Mesenteric fat pad (tissue), 1 donor: ENCODE data around the gene ATG12. TPM values are rescaled to one million over a fixed set of nuclear protein-coding genes. Genes with fewer than 3 reads are reported as not detected.
A peak's percentile ranks its signal among the peaks of the same experiment; 100 is the strongest.
"Not testable (repeated sequence)": the region's sequence is repeated elsewhere in the genome, so short reads cannot be mapped to it uniquely, and the experiment has no call there.

Experiments
- DNase-seq: peaks from one replicate; pipeline ENCODE4 v3.0.0-alpha.2; 2020; ENCODE audit warnings: low spot score
- long read RNA-seq: library from polyadenylated mRNA; unstranded; transcript quantifications from one replicate; pipeline ENCODE4 v2.0.0, GENCODE V29; 2020
- total RNA-seq: library from RNA; stranded (reverse); fragmentation: NEBNext Ultra II Directional; extraction: Animal tissue kit (Norgen Biotek cat#: 25700); gene quantifications from one replicate; pipeline ENCODE4 v1.2.1, GENCODE V29; 2021
- donor health status: DM: yes; HTN: yes; CAD: no.

ATG12 gene
- total RNA-seq: 48.8 TPM
- long read RNA-seq, full-length matches to known transcripts: 222 of 224 reads
- long read RNA-seq, partial matches to known transcripts: 1 of 224 reads
- long read RNA-seq, other reads (novel, unspliced or antisense): 1 of 224 reads

GRCh38 chr5:115841382-115842088 lies at the start of gene ATG12, which contains the start of gene AP3S1:
ATG12 (minus strand) TSS chr5:115841565; CDS start chr5:115841552, 13 bp downstream.
AP3S1 (plus strand) TSS chr5:115841935; CDS start chr5:115842038, 103 bp downstream.
- peak; percentile 96 for DNase-seq

- DNase-seq: no peak
Measured at GRCh38 chr5:115888027-115888426, 46.7 kb upstream of the ATG12 start.

- DNase-seq: not testable (repeated sequence)
Measured at GRCh38 chr5:115885208-115885607, 43.8 kb upstream of the ATG12 start.

DNA sequence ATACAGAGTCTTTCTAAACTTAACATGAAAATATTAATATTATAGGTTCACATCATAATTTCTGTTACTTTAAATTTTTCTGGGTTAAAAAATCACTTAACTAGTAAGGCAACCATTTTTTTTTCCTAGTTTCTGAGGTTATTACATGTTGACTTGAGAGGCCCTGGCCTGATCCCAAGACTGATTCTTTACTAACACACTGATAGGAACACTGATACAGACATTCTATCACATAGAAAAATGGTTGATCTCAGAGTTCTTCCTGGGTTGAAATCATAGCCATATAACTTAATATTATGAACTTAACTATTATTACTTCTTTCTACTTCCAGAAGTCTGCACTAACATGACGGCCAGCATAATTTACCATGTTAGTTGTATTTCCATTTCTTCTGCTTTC lies 43.3 kb upstream of the ATG12 start:
- DNase-seq: no peak

DNA sequence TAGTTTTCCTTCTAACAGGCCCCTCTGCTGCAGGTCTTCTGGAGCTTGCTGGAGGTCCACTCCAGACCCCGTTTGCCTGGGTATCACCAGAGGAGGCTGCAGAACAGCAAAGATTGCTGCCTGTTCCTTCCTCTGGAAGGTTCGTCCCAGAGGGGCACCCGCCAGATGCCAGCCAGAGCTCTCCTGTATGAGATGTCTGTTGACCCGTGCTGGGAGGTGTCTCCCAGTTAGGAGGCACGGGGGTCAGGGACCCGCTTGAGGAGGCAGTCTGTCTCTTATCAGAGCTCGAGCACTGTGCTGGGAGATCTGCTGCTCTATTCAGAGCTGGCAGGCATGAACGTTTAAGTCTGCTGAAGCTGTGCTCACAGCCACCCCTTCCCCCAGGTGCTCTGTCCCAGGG lies 41.1 kb upstream of the ATG12 start:
- DNase-seq: not testable (repeated sequence)

DNA sequence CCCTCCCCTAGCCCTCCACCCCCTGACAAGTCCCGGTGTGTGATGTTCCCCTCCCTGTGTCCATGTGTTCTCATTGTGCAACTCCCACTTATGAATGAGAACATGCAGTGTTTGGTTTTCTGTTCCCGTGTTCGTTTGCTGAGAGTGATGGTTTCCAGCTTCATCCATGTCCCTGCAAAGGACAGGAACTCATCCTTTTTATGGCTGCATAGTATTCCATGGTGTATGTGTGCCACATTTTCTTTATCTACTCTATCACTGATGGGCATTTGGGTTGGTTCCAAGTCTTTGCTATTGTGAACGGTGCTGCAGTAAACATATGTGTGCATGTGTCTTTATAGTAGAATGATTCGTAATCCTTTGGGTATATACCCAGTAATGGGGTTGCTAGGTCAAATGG lies 36.0 kb upstream of the ATG12 start:
- not testable (repeated sequence) for DNase-seq

DNA sequence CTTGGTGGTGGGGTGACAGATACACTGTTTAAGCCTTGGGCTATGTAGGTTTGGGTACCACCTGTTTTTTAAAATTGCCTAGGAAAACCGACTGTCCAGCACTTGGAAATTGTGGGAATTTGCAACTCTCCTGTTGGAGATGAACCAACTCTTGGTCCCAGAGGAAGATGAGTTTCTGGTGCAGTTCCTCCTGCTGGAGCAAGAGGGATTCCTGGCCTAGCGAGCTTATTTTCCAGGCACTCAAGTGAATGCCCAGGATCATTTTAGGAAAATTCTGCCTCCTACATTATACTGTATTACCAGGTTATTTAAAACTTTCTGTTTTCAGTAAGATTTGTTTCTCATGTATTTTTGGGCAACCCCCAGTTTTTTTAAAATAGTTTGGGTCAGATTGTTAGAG lies 34.1 kb upstream of the ATG12 start:
- DNase-seq: no peak

DNA sequence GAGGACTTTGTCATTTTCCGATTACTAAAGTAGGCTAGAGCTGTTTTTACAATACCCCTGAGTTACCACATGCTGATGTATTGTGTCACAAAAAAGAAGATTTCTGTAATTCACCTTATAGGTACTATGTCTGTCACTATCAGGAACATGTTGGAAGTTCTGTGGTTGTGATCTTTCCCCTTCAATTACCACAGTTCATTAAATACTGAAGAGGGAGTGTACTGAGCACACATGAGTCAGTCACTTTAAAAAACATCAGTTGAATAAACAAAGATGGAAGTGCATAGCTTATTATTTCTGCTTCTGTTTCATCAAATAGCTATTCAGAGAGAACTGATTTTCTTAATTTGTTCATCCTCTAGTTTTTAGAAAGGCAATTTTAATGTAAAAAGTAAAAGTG lies 32.0 kb upstream of the ATG12 start:
- no peak for DNase-seq

GRCh38 chr5:115872447-115872846 lies 31.1 kb upstream of the ATG12 start:
- DNase-seq: no peak

DNA sequence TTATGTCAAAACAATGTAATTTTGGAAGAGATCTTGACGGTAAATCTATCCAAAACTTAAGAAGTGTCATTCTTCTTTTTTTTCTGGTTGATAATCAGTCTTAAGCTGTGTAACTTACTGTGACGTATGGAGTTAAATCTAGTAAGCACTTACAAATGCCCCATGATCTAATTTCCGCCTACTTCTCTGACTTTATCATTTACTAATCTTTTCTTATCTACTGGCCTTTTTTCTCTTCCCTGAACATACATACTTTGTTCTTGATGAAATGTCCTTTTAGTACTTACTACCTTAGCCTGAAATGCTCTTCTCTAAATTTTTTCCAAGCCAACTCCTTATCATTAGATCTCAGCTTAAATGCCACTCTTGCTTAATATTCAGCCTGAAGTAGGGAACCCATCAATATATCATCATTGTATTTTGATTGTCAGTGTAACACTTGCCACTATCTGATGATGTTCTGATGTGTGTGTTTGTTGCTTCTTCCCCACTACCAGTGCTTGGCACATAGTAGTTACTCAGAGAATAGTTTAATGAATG lies 28.0 kb upstream of the ATG12 start:
- DNase-seq: no peak

DNA sequence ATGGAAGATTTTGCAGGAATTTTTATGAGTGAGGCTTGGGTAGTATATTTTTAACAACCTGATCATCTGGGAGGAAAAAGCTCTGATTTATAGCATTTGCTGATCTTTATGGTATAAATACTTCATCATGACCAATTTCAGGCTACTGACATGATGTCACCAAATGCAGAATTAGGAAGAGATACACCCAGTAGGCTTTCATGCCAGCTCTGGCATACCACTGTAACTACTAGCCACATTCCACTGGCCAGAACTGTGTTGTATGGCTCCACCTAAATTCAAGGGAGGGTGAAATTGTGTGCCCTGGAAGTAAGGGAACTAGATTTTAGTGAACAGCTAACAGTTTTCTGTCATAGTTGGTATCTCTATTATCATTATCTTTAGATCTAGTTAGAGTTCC lies 18.0 kb upstream of the ATG12 start:
- no peak for DNase-seq

GRCh38 chr5:115858396-115858795 lies 17.0 kb upstream of the ATG12 start:
- no peak for DNase-seq

- DNase-seq: no peak
Measured at GRCh38 chr5:115857626-115858349, 16.4 kb upstream of the ATG12 start.

DNA sequence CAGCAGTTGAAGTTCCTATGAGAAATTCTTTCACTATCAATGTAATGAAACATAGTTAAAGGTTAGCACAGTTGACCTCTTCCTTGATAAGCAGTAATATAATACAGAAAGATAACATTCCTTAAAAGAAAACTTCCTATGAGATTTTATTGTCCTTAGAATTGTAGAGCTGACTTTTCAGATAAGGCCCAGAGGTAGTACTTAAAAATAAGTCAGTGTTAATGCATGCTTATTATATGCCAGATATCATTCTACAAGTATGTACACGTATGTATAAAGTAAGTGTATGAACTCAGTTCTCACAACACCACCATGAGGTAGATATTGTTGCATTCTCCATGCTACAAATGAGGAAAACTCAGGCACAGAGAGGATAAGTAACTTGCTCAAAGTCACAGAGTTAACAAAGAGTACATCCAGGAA lies 15.7 kb upstream of the ATG12 start:
- no peak for DNase-seq

DNA sequence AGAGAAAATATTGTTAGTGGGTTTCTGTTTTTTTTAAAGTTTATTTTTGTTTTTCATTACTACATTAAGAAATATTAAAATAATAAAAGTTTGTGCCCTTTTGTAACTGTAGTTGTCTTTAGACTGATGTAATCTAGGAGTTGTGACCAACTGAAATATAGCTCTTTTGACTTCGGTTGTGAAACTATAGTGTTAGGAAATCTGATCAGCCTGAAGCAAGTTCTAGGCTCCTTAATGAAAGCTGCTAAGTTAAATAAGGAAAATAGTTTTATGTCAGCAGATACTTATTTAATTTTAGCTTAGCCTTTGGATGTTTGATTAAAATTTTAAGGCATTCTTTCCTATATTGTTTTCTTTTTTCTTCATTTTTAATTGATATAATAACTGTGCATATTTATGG lies 14.6 kb upstream of the ATG12 start:
- no peak for DNase-seq

DNA sequence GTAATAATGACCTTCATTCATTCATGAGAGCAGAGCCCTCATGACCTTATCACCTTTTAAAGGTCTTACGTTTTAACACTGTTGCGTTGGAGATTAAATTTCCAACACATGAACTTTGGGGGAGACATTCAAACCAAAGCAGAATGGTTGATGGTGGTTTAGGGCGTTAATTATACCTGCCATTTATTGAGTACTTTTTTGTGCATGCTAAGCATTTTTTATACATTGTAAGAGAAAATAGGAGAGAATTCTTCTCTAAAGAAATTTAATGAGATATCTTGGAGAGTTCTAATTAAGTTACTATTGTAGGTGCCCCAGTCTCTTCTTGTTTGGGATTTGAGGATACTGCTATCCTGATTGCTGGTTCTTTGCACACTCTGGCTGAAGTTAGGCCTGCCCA lies 12.8 kb upstream of the ATG12 start:
- no peak for DNase-seq

DNA sequence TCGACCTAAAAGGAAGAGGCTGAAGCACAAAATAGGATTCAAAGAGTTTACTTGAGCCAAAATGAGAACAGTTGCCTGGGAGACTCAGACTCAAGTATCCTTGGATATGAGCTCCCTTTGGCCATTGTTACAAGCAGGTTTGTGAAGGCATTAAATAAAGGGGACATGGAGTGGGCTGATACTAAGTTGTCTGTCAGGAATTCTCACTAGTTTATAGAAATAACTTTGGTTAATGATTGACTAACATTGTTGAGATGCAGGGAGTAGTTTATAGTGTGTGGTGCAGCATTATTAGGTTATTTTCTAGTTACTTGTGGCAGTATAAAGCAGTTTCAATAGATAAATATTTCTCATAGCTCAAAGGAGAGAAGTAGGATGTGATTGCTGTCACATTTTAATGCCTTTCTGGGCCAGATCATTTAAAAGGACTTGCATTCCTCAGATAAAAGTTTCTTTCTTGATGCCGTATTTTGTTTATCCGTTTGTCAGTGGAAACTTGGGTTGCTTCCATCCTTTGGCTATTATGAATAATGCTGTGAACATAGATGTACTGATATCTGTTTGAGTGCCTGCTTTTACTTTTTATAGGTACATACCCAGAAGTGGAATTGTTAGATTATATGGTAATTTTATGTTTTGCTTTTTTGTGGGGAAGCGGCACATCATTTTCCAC lies 9.5 kb upstream of the ATG12 start:
- DNase-seq: no peak

DNA sequence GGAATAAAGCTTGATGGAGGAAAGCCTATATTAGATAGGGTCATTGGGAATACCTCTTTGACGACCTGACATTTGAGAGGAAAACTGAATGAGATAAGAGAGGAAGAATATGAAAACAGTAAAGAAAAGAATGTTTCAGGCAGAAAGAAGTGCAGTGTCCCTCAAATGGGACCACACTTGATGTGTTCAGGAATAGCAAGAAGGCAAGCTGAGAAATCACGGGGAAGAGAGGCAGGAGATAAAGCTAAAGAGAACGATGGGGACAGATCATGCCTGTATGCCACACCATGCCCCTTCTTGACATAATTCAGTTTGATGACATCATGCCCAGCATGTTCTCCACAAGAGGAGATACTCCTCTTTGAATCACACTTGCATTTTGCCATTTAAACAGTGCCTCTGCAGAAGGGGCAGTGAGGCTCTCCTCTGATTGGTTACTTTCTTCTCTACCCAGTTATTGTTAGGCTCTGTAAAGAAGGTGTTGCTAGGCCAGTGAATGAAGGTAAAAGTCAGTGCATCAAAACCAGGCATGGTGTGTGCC lies 8.0 kb upstream of the ATG12 start:
- no peak for DNase-seq

DNA sequence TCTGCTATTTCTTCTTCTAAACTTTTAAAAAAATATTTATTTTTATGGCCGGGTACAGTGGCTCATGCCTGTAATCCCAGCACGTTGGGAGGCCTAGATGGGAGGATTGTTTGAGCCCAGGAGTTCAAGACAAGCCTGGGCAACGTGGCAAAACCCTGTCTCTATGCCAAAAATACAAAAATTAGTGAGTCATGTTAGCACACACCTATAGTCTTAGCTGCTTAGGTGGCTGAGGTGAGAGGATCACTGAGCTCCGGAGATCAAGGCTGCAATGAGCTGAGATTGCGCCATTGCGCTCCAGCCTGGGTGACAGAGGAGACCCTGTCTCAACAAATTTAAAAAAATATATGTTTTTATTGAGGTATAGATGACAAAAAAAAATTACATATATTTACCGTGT lies 5.9 kb upstream of the ATG12 start:
- no peak for DNase-seq

- no peak for DNase-seq
Measured at GRCh38 chr5:115844321-115844817, 3.0 kb upstream of the ATG12 start.

GRCh38 chr5:115843444-115844130 lies 2.2 kb upstream of the ATG12 start:
- DNase-seq: no peak
